Stimulated activated naive CD4-positive, alpha-beta T cell (primary cell): ENCODE results near the gene HLA-DQA2.
A peak's percentile ranks its signal among the peaks of the same experiment; 100 is the strongest.
"Not testable (repeated sequence)": the region's sequence is repeated elsewhere in the genome, so short reads cannot be mapped to it uniquely, and the experiment has no call there.

Experiments used
- DNase-seq, 6 experiments: peaks; one replicate each; lab custom pipeline; 2025; lab: John Stamatoyannopoulos, UW

The HLA-DQA2 gene

GRCh38 chr6:32741031-32741960 lies at the start of gene HLA-DQA2:
HLA-DQA2 (plus strand) TSS chr6:32741391; CDS start chr6:32741444, 53 bp downstream.
- DNase-seq, result no peak

- DNase-seq, result peak in 5 of 6 experiments; percentile 29 to 62 (median 39)
Observed at GRCh38 chr6:32692019-32692418, 49.2 kb upstream of the HLA-DQA2 start.

GRCh38 chr6:32697031-32697430 lies 44.2 kb upstream of the HLA-DQA2 start:
- no peak for DNase-seq

GRCh38 chr6:32700391-32701040 lies 40.7 kb upstream of the HLA-DQA2 start:
- peak in 5 of 6 experiments; percentile 0 to 57 (median 27) for DNase-seq

- no peak for DNase-seq
Observed at GRCh38 chr6:32703347-32703746, 37.8 kb upstream of the HLA-DQA2 start.

GRCh38 chr6:32705164-32705563 lies 36.0 kb upstream of the HLA-DQA2 start:
- DNase-seq, result not testable (repeated sequence)

GRCh38 chr6:32709625-32710024 lies 31.6 kb upstream of the HLA-DQA2 start:
- DNase-seq, result no peak

GRCh38 chr6:32713241-32713640 lies 27.9 kb upstream of the HLA-DQA2 start:
- no peak for DNase-seq

GRCh38 chr6:32716396-32716795 lies 24.8 kb upstream of the HLA-DQA2 start:
- DNase-seq, result no peak

GRCh38 chr6:32718879-32719278 lies 22.3 kb upstream of the HLA-DQA2 start:
- no peak for DNase-seq

- no peak for DNase-seq
Observed at GRCh38 chr6:32738126-32738525, 3.1 kb upstream of the HLA-DQA2 start.

- no peak for DNase-seq
Observed at GRCh38 chr6:32742374-32742773, 1.2 kb downstream of the HLA-DQA2 start.

GRCh38 chr6:32744776-32745175 lies 3.6 kb downstream of the HLA-DQA2 start:
- no peak for DNase-seq

GRCh38 chr6:32745649-32746048 lies 4.5 kb downstream of the HLA-DQA2 start:
- not testable (repeated sequence) for DNase-seq

GRCh38 chr6:32752580-32752979 lies 11.4 kb downstream of the HLA-DQA2 start:
- no peak for DNase-seq

- no peak for DNase-seq
Observed at GRCh38 chr6:32759669-32760068, 18.5 kb downstream of the HLA-DQA2 start.

GRCh38 chr6:32761072-32761471 lies 19.9 kb downstream of the HLA-DQA2 start:
- no peak for DNase-seq

- DNase-seq, result no peak
Observed at GRCh38 chr6:32761548-32761947, 20.4 kb downstream of the HLA-DQA2 start.

GRCh38 chr6:32763421-32763820 lies 22.2 kb downstream of the HLA-DQA2 start, which contains the start of gene HLA-DQB2:
HLA-DQB2 (minus strand) TSS chr6:32763532; CDS start chr6:32763470, 62 bp downstream.
- no peak for DNase-seq

GRCh38 chr6:32764048-32764447 lies 22.9 kb downstream of the HLA-DQA2 start:
- no peak for DNase-seq

GRCh38 chr6:32772656-32773055 lies 31.5 kb downstream of the HLA-DQA2 start:
- DNase-seq, result no peak

GRCh38 chr6:32774426-32774825 lies 33.2 kb downstream of the HLA-DQA2 start:
- DNase-seq, result no peak

- no peak for DNase-seq
Observed at GRCh38 chr6:32775071-32775470, 33.9 kb downstream of the HLA-DQA2 start.
